Testis (tissue), 2 donors: ENCODE data around the gene SSU72.
"Not testable (repeated sequence)": the region's sequence is repeated elsewhere in the genome, so short reads cannot be mapped to it uniquely, and the experiment has no call there.

Experiments used
- CTCF ChIP-seq, 3 experiments: fragments of 450-650 bp in 2 of 3; fragments of 200-600 bp in 1 of 3; sonication (generic) in 1 of 3; IDR thresholded peaks; one replicate each; pipeline ENCODE4 v1.5.1; 2016 to 2019; ENCODE audit warnings: antibody characterized with exemption in 3 of 3, mild to moderate bottlenecking in 2 of 3, moderate library complexity in 1 of 3
- POLR2A ChIP-seq: fragments of 450-650 bp; IDR thresholded peaks from one replicate; pipeline ENCODE4 v1.6.1; 2017; ENCODE audit warnings: antibody characterized with exemption, mild to moderate bottlenecking, moderate library complexity

DNA sequence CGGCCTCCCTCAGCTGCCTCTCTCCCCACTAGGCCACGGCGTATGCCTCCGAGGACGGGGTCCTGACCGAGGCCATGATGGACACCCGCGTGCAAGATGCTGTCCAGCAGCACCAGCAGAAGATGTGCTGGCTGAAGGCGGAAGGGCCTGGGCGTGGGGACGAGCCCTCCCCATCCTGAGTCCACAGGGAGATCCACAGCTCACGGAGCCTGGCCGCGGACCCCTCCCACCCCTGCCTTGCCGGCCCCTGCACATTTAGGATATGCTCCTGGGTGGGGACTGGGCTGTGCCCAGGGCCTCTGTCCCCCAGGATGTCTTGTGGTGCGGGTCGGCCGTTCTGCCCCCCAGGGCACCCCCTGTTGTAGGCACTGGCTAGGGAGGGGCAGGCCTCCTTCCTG lies 40.8 kb downstream of the SSU72 start:
- not testable (repeated sequence) for TF ChIP-seq CTCF (IDR thresholded peaks at IDR 0.05); POLR2A
